G401 (cell line): ENCODE data around the gene ABCD3. TPM values are rescaled to one million over a fixed set of nuclear protein-coding genes. Genes with fewer than 3 reads are reported as not detected.
"Not testable (repeated sequence)": the region's sequence is repeated elsewhere in the genome, so short reads cannot be mapped to it uniquely, and the experiment has no call there.

ENCODE experiments used
- DNase-seq: peaks from one replicate; pipeline ENCODE4 v3.0.0-alpha.2; 2015; ENCODE audit warnings: low spot score
- in situ Hi-C: cut with HindIII; loops from 2 replicates; pipeline ENCODE4 v1.10.0; 2016; ENCODE audit warnings: low sequenced_read_pairs, mixed read lengths
- total RNA-seq: library from RNA; depleted of rRNA; stranded (reverse); fragments of >200 nt; shearing (Covaris generic); gene quantifications from 2 replicates; pipeline ENCODE4 v1.2.3, GENCODE V29; 2014; rRNA removed

ABCD3 gene
- total RNA-seq, 1 experiment from 2014 or later: 23.6 TPM

DNA sequence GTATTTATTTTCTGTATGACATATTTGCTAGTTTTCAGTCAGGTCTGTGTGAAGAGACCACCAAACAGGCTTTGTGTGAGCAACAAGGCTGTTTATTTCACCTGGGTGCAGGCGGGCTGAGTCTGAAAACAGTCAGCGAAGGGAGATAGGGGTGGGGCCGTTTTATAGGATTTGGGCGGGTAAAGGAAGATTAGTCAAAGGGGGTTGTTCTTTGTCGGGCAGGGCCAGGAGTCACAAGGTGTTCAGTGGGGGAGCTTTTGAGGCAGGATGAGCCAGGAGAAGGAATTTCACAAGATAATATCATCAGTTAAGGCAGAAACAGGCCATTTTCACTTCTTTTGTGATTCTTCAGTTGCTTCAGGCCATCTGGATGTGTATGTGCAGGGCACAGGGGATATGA lies 148.2 kb downstream of the ABCD3 start:
- in situ Hi-C loops, DNase-seq: not testable (repeated sequence)

DNA sequence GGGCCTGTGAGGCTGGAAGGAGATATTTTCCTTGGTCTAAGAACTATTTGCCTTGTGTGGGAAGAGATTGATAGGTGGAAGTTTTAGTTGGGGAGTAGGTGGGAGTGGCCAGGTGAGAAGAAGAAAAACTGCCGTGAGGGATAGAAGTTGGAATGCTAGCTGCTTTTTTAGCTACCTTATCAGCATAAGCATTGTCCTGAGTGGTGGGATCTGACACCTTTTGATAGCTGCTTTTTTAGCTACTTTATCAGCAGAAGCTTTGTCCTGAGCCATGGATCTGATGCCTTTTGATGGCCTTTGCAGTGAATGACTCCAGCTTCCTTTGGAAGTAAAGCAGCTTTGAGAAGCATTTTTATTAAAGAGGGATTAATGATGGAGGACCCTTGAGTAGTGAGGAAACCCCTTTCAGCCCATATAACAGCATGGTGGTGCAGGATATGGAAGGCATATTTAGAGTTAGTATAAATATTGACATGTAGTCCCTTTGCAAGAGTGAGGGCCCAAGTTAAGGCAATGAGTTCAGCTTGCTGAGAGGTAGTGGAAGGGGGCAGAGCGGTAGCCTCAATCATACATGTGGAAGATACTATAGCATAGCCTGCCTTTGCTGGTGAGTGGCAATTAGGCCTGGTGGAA lies 149.9 kb downstream of the ABCD3 start:
- in situ Hi-C loops, DNase-seq: not testable (repeated sequence)

Other genes starting within 250 kb of the ABCD3 start
- 1.2 TPM in 2 replicates for gene ARHGAP29, start 180.8 kb upstream of the ABCD3 start, total RNA-seq
- gene F3, start 123.4 kb downstream of the ABCD3 start, total RNA-seq: 0.54 and 0.92 TPM in 2 replicates